GM12892 (cell line): ENCODE results near the gene C2orf74.

Source experiments
- POLR2A ChIP-seq: IDR thresholded peaks from 2 replicates; pipeline ENCODE4 v1.6.1; 2011; ENCODE audit warnings: low read depth, low read length, control low read depth
- POLR2AphosphoS5 ChIP-seq: IDR thresholded peaks from 2 replicates; pipeline ENCODE4 v1.6.1; 2011; ENCODE audit warnings: low read depth, low read length, control low read depth

- TF ChIP-seq POLR2A (no peak), POLR2AphosphoS5 (no peak)
Observed at GRCh38 chr2:61210332-61210981, 48.5 kb downstream of the C2orf74 start.
